Activated T-cell treated with anti-CD3 and anti-CD28 coated beads for 4 hours (primary cell): ENCODE measurements around the gene HSPA4L.

Experiments
- DNase-seq: peaks from one replicate; pipeline ENCODE4 v3.0.0-alpha.2; 2020

HSPA4L gene

DNA sequence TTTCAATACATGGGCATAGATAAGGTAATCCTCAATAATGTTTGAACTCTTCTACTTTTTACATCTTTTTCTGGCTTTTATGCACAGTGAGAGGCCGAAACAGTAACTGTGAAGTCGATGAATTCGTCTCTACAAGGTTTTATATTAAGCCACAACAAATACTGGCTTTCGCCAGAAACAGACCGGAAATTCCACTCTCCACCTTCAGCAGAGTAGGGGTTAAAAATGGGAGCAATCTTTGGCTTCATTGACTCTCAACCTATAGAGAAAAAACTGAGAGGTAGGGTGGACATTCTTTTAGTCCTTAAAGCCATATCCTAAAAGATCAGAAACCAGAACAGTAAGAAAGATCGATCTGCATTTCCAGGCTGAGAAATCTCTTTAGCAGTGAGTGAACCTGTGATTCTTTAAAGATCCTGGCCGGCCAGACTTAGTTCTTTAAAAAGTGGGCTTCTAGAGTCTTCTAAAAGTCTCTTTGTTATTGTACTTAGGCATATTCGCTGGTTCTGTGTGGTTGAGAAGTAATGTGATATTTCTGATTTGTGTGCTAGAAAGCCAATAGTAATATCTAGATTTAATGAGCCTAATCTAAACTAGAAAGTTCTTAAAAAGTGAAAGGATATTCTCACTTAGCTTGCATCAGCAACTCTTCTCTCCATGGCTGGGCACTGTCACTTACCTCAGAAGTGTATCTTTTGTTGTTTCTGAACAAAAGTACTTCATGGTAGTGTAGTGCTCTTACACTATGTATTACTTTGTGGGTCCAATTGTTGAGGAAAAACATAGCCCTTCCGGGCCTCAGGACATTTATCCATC, 2.0 kb downstream of the HSPA4L start:
- no peak for DNase-seq

DNA sequence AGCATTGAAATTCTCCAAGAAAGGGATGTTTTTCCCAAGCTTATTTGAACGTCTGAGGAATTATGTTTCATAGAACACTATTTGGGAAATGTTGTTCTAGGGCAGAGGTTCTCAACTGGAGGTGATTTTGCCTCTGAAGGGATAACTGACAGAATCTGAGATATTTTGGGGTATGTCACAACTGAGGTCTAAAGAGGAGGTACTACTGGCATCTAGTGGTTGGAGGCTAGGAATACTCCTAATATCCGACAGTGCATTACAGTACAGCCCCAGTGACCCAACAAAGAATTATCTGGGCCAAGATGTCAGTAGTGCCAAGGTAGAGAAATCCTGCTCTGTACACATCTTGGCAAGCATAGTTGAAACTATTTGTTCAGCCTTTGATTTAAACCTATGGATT, 6.4 kb downstream of the HSPA4L start:
- DNase-seq = no peak

DNA sequence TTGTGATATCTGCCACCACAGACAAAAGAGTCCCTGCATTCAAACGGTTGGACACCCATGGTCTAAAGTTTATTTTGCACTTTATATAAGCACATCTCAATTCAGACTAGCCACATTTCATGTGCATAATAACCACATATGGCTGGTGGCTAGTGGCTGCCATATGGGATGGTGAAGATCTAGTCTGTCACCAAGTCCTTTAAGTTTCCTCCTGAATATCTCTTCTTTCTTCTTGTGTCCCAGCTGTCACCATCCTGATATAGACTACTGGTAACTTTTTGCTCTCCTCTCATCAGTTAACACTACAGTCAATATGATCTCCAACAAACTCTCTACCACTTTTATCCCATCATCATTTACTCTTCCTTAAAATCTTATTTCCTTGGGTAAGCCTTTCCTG, 9.3 kb downstream of the HSPA4L start:
- DNase-seq = no peak

DNA sequence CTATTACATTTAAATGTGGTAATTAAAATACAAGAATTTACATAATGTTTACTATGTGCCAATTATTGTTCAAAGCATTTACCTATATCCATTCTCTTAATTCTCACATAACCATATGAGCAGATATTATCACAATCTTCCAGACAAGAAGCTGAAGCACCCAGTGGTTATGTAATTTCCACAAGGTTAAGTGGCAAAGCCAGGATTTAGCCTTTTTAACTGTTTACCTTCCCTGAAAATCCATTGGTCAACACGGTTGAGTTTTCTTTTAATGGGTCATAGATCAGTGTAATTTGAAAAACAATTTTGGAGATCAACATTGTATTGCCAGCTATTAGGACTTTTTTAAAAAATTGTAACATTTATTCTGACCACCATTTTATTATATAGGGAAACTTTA, 11.4 kb downstream of the HSPA4L start:
- DNase-seq = no peak

DNA sequence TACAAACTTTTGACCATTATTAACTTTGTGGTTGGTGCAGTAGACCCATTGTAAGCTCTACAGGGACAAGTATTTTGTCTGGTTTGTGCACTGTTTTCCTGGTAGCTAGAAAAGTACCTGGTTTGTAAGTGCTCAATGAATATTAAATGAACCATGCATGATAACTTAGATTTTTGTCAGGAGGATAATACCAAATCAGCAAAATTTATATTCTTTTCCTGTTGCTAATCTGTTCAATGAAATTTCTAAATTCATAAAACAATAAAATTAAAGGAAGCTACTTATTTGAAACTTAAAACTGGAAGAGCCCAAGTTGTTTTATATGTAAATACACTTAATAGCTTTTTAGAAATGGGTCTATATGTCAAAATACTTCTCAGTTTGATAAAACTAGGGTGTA, 17.6 kb downstream of the HSPA4L start:
- no peak for DNase-seq

DNA sequence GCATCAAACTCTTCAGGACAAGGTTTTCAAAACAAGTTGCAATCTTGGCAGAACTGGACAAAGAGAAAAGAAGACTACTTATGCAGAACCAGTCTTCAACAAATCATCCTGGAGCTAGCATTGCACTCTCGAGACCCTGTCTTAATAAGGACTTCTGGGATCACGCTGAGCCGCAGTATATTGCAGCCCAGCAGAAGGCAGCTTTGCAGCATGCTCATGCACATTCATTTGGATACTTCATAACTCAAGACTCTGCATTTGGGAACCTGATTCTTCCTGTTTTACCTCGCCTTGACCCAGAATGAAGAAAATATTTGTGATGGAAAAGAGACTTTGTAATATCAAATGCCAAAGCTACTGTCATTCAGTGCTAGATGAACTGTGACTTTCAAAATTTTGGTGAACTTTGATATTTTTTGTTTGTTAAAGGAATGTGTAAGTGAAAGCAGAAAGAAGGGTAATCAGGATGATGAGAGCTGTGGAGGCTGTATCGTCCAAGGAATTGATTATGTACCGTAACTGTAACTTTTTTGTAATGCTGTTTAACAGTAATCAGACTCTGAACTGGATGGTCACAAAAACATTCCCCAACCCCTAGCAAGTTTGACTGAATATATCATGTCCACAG, 27.2 kb downstream of the HSPA4L start:
- DNase-seq = no peak

DNA sequence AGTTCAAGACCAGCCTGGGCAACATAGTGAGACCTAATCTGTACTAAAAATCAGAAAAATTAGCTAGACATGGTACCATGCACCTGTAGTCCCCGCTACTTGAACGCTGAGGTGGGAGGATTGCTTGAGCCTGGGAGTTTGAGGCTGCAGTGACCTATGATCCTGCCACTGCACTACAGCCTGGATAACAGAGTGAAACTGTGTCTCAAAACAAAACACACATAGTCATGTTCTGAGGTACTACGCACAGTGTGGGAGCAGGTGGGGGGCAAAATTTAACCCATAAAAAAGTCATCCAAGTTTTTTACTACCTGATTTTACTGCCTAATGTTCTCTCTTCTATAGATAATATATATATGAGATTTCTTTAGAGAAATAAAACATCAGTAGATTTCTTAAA, 28.4 kb downstream of the HSPA4L start:
- no peak for DNase-seq

DNA sequence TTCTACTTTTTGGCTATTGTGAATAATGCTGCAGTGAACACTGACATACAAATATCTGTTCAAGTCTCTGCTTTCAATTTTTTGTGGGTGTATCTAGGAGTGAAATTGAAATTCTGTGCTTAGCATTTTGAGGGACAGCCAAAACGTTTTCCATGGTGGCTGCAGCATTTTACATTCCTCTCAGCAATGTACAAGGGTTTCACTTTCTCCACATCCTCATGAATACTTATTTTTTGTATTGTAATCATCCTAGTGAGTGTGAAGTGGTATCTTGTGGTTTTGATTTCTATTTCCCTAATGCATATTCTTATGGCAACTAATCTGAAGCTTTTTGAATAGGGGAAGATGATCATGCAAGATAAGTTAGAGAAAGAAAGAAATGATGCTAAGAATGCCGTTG, 40.3 kb downstream of the HSPA4L start:
- DNase-seq = no peak

DNA sequence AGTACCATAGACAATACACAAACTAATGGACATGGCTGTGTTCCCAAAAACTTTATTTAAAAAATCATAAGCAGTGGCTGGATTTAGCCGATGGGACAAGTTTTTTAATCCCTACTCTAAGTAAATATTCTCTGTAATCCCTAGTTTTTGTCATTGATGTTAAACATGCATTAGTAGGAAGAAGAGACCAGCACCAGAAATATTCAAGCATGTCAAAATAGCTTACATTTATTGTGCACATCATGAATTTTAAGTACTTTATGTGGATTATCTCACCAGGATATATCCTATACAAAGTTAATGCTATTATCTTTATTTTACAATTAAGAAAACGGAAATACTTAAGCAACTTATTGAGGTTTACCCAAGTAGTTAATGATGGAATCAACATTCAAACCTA, 46.0 kb downstream of the HSPA4L start:
- DNase-seq = no peak

DNA sequence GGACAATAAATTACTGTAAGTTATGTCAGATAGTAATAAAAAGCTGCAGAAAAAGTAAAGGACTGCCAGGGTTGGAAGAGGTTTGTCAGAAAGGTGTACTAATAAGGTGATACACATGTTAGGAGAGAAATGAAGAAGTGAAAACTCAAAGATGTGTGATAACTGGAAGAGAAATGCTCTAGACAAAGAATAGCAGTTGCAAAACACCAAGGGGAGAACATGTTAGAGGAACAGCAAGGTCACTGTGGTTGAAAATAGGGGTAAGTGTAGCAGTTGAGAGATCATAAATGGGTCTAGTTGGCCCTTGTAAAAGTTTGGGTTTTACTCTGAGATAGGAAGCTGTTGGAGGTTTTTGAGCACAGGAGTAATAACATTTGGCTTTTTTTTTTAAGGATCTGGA, 46.9 kb downstream of the HSPA4L start:
- no peak for DNase-seq

DNA sequence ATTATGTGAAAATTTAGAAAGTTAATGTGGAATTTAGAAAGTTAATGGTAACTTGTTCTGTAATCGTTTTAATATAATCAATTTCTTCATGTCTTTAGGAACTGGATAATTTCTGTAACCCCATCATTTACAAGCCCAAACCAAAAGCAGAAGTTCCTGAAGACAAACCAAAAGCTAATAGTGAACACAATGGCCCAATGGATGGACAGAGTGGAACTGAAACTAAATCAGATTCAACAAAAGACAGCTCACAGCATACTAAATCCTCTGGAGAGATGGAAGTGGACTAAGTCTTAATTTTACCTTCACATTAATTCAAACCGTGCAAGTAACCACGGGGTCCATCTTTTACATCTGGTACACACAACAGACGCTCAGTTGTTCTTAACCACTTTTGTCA, 50.5 kb downstream of the HSPA4L start:
- no peak for DNase-seq

DNA sequence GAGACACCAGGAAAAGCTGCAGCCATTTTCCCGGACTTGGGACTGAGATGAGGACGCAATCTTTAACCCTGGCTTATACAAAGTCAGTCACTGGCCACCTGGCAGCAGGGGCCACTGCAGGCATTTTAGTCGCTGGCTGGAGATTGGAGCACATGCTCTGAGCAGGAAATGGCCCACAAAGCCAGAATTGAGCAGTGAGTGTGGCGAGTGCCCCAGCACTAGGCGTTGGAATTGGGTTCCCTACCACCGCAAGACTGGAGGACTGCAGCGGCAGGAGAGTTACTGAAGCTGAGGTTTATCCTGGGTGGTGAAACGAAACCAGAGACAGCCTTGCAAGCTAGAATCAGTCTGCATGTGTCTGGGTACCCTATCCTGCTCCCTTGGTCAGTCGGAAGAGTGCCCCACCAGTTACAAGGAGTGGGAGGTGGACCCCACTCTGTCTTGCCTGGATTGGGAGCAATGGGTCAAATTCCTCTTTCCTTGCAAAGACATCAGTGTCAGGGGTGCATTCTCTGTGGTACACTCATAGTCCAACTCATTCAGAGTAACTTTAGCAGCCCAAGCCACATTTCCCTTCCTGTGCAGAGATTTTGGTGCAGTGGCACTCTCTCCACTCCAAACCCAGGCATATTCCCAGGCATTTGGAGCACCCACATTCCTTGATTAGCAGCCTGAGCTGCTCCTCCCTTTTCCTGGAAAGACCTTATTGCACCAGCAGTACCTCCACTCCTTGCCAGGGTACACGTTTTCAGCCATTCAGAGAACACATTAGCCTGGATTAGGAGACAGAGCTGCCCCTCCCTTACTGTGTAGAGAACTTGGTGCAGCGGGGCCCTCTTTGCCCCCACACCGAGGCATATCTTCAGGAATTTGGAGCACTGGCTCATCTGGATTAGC, 61.8 kb downstream of the HSPA4L start:
- DNase-seq = no peak

DNA sequence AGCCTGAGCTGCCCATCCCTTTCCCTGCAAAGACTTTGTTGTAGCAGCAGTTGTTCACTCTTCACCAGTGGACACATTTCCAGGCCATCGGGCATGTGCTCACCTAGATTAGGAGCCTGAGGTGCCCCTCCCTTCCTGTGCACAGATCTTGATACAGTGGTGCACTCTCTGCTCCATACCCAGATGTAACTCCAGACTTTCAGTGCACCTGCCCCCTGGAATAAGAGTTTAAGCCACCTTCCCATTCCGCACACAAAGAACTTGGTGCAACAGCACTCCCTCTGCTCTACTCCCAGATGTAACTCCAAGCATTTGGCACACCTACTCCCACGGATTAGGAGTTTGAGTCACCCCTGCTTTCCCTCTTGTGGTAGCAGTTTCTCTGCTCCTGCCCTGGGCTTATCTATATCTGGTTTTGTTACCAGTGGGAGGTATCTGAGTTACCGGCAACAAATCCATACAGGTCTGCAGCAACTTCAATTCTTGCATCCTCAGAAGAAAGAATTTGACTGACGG, 62.5 kb downstream of the HSPA4L start:
- DNase-seq = no peak

DNA sequence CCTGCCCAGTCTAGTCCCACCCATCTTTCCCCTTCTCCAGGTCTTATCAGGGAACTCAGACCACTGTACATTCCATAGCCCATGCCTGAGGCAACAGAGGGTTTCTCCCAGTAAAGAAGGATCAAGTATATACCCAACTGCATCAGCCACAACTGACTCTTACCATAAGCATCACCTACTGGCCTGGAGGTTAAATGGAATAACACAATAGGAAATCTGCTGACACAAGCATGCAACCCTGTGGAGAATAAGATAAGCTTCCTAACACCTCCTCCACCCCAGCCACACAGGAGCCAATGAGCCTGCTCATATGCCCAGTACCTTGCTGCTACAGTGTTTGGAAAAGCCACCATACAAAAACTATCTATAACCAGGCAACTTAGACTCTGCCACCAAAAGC, 63.9 kb downstream of the HSPA4L start:
- no peak for DNase-seq

DNA sequence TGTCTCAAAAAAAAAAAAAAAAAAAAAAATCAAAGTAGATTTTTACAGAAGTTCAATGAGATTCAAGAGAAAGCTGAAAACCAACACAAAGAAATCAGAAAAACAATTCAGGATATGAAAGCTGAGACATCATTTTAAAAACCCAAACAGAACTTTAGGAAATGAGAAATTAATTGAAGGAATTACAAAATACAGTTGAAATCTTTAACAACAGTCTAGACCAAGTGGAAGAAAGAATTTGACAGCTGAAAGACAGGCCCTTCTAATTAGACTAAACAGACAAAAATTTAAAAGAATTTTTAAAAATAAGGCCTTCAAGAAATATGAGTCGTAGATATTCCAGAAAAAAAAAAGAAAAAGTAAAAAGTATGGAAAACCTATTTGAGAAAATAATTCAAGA, 64.6 kb downstream of the HSPA4L start:
- no peak for DNase-seq

DNA sequence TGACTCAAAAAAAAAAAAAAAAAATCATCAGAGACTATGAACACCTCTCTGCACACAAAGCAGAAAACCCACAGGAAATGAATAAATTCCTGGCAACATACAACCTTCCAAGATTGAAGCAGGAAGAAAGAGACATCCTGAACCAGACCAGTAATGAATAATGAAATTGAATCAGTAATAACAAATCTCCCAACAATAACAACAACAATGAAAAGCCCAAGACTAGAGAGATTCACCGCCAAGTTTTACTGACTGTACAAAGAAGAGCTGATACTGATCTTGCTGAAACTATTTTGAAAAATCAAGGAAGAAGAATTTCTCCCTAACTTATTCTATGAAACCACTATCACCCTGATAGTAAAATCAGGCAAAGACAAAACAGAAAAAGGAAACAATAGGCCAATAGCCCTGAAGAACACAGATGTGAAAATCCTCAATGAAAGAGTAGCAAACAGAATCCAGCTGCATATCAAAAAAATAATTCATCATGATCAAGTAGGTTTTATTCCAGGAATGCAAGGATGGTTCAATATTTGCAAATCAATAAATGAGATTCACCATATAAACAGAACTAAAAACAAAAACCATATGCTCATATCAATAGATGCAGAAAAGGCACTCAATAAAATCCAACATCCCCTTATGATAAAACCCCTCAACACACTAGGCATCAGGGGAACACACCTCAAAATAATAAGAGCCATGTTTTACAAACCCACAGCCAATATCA, 67.5 kb downstream of the HSPA4L start:
- no peak for DNase-seq

DNA sequence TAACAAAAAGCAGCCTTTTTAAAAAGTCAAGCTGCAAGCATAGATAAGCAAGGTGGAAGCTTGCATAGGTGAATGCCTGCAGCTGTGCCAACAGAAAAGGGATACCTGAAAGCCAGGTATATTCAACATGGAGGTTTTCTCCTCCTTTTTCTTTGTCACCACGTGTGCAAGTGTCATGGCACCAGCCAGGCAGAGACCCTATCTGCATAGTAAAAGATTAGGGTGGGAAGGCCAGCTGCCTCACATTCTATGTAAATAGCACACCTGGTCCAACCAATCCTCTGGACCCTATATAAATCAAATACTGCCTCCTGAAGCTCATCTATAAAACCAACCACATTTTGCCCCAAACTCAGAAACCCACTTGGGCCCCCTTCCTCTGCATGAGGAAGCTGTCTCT, 70.5 kb downstream of the HSPA4L start:
- DNase-seq = no peak

DNA sequence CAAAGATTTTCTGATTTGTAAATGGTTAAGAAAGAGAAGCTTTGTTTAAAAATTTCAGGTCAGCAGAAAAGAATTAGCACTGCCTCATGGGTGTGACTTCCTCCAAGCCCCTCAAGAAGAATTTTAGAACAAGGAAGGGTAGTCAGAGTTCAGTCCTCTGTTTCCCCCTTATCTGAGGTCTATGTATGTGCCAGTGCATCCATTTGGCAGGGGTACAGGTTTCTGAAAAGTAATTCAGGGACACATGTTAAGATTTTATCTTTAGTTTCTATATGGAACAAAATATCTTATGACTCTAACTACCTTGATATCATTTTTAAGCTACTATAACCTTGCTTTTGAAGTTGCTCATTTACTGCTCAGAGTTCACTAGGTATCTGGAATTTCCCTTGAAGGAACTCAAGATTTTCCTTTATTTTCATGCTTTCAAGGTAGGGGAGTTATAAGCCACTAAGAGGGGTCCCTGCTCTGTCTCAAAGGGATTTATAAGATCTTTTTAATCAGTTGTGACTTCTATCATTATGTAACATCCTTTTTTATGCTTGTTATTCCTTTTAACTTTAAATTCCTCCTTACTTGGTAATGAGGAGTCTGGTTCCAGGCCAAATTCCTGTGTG, 74.2 kb downstream of the HSPA4L start:
- DNase-seq = no peak

DNA sequence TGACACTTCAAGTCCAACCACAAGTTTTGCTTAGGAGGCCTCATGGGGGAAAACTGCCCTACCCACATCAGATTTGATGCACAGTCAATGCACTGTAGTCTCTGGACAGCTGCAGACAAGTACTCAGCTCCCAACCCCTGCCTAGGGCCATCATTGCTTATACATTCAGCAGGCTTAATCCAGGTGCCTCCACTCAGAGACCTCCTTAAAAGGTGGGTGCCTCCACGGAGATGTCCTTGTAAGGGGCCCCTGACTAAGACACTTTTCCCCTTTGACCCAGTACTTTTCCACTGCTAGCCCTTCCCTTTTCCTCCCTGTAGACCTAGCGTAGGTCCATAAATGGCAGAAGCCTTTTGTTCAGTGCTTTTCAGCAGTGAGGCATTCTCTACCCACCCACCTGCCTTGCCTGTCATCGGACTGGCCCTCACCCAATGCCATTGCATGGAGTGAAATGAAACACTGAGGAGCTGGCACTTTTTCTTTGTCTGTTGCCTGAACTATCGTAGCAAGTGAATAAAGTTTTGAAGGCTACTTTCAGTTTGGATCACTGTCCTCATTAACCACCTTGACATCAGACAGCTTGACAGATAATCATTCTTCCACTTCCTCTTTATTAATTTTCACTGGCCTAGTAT, 74.8 kb downstream of the HSPA4L start:
- DNase-seq = no peak

DNA sequence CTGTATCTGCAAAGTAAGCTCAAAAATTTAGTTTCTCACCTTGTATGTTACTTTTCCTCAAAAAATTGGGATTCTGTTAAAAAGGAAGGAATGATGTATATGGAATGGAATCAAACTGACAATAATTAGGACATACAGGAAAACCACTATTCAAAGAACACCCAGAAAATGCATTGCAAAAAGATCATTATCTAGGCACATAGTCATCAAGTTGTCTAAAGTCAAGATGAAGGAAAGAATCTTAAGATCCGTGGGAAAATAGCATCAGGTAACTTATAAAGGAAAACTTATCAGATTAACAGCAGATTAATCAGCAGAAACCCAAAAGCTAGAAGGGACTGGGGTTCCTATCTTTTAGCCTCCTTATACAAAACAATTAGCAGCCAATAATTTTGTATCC, 75.5 kb downstream of the HSPA4L start:
- DNase-seq = no peak

DNA sequence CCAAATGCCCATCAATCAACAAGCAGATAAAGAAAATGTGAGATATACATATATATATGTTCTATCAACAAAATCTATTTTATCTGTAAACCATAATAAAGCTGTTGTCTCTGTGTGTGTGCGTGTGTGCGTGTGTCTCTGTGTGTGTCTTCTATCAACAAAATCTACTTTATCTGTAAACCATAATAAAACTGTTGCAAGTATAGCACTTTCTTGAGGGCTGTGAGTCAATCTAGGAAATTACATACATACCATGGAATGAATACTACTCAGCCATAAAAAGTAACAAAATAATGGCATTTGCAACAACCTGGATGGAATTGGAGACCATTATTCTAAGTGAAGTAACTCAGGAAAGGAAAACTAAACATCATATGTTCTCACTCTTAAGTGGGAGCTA, 86.1 kb downstream of the HSPA4L start:
- no peak for DNase-seq

DNA sequence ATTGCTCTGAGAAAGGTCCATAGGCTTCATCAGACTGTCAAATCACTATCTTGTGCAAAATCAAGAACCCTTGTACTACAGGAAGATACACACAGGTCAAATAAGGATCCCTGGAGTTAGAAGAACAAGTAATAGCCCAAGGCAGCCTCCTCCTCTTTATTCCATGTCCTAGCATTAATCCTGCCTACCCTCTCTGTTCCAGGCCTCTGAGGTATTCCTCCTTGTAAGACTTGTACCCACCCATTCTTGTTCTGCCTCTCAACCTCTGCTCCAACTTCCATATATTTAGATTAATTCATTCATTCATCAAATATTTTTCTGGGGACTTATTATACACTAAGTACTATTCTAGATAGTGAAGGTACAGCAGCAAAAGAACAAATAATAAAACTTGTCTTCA, 88.2 kb downstream of the HSPA4L start:
- DNase-seq = no peak
